Mesodermal cell (in vitro differentiated cells): ENCODE results near the gene MAPT.

ENCODE experiments used
- H3K27ac ChIP-seq: 2 replicates; pipeline ENCODE4 v1.7.0; 2013; ENCODE audit warnings: mild to moderate bottlenecking, low read depth, low read length, moderate library complexity; ENCODE audit not compliant: severe bottlenecking
- H3K36me3 ChIP-seq: 2 replicates; pipeline ENCODE4 v1.7.1; 2013; ENCODE audit warnings: mild to moderate bottlenecking, low read length, moderate library complexity; ENCODE audit not compliant: control insufficient read depth, insufficient read depth
- H3K4me1 ChIP-seq: one replicate; pipeline ENCODE4 v1.7.1; 2013; ENCODE audit warnings: mild to moderate bottlenecking, low read length; ENCODE audit not compliant: insufficient read depth, control insufficient read depth, poor library complexity, severe bottlenecking
- H3K4me3 ChIP-seq: 2 replicates; pipeline ENCODE4 v1.7.0; 2013; ENCODE audit warnings: low read length, control low read depth, mild to moderate bottlenecking; ENCODE audit not compliant: insufficient read depth, poor library complexity, severe bottlenecking; ENCODE audit errors: extremely low read depth
- H3K9me3 ChIP-seq: 2 replicates; pipeline ENCODE4 v1.7.1; 2013; ENCODE audit warnings: mild to moderate bottlenecking, low read length, moderate library complexity; ENCODE audit not compliant: control insufficient read depth
- WGBS, 2 experiments: methylation state at CpG; one replicate each; pipeline ENCODE4 v1.1.5; 2013; ENCODE audit warnings: missing lambda C conversion rate in 2 of 2; ENCODE audit not compliant: insufficient coverage in 2 of 2; 5-methylcytosine and 5-hydroxymethylcytosine counted together

MAPT gene

GRCh38 chr17:46057366-46057765, 163.0 kb downstream of the MAPT start:
- Histone ChIP-seq H3K4me3 (no peak overlapping the region), H3K36me3 (peaks cover 55% of the 10 kb centered on the region), H3K4me1 (no peaks in the 10 kb centered on the region), H3K9me3 (no peaks in the 10 kb centered on the region), H3K27ac (no peak overlapping the region)
- WGBS, 2 experiments = 96 to 100% methylated on average over 3 to 4 of the region's 4 CpGs

- H3K36me3 ChIP-seq = peaks cover 57% of the 10 kb centered on the region
- no peaks in the 10 kb centered on the region for H3K9me3 ChIP-seq
- H3K4me1 ChIP-seq = peaks cover 13% of the 10 kb centered on the region
- 94 to 100% methylated on average over 1 to 4 of the region's 6 CpGs for WGBS, 2 experiments
- no peak overlapping the region for H3K27ac ChIP-seq
- no peak overlapping the region for H3K4me3 ChIP-seq
Measured at GRCh38 chr17:46059486-46059885, 165.1 kb downstream of the MAPT start.

GRCh38 chr17:46060461-46060860, 166.1 kb downstream of the MAPT start:
- H3K27ac ChIP-seq = no peak overlapping the region
- peaks cover 57% of the 10 kb centered on the region for H3K36me3 ChIP-seq
- no peak overlapping the region for H3K4me3 ChIP-seq
- no peaks in the 10 kb centered on the region for H3K9me3 ChIP-seq
- peaks cover 14% of the 10 kb centered on the region for H3K4me1 ChIP-seq
- no CpG with 5 or more reads among the region's 2 CpGs for WGBS, 2 experiments

DNA sequence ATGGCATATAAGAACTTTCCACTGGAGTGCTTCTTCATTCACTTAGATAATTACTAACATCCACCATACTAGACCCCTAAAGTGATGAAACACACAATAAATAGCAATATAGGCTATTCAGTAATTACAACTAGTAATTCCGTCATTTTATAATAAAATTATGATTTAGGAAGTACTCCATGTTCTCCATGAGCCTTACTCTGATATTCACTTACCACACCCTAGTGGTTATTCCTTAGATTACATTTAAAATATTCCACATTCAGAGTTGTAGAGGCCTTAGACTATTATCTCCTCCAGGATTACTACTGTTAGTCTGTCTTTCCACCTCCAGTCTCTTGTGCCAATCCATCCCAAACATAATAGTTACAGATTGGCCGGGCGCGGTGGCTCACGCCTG, 167.1 kb downstream of the MAPT start:
- H3K9me3 ChIP-seq = no peaks in the 10 kb centered on the region
- 96 to 97% methylated on average over 4 of the region's 5 CpGs for WGBS, 2 experiments
- peaks cover 60% of the 10 kb centered on the region for H3K36me3 ChIP-seq
- H3K4me3 ChIP-seq = no peak overlapping the region
- no peak overlapping the region for H3K27ac ChIP-seq
- peaks cover 14% of the 10 kb centered on the region for H3K4me1 ChIP-seq

- H3K4me3 ChIP-seq = no peak overlapping the region
- 75 to 79% methylated on average over 2 of the region's 2 CpGs for WGBS, 2 experiments
- no peaks in the 10 kb centered on the region for H3K9me3 ChIP-seq
Measured at GRCh38 chr17:46063241-46063640, 168.9 kb downstream of the MAPT start.

GRCh38 chr17:46064460-46064859, 170.1 kb downstream of the MAPT start:
- Histone ChIP-seq H3K27ac (no peak overlapping the region), H3K36me3 (peaks cover 72% of the 10 kb centered on the region)
- WGBS, 2 experiments = 100% methylated on average over 1 of the region's 1 CpG

More at GRCh38 chr17:46063241-46063640, 168.9 kb downstream of the MAPT start:
- peaks cover 14% of the 10 kb centered on the region for H3K4me1 ChIP-seq
- no peak overlapping the region for H3K27ac ChIP-seq
- H3K36me3 ChIP-seq = peaks cover 69% of the 10 kb centered on the region

GRCh38 chr17:46071796-46072195, 177.4 kb downstream of the MAPT start:
- no peak overlapping the region for H3K4me3 ChIP-seq
- WGBS, 2 experiments = 80% methylated on average over 1 of the region's 5 CpGs; no CpG with 5 or more reads in 1 of the 2 experiments

More at GRCh38 chr17:46064460-46064859, 170.1 kb downstream of the MAPT start:
- Histone ChIP-seq H3K9me3 (no peaks in the 10 kb centered on the region), H3K4me1 (peaks cover 14% of the 10 kb centered on the region), H3K4me3 (no peak overlapping the region)

DNA sequence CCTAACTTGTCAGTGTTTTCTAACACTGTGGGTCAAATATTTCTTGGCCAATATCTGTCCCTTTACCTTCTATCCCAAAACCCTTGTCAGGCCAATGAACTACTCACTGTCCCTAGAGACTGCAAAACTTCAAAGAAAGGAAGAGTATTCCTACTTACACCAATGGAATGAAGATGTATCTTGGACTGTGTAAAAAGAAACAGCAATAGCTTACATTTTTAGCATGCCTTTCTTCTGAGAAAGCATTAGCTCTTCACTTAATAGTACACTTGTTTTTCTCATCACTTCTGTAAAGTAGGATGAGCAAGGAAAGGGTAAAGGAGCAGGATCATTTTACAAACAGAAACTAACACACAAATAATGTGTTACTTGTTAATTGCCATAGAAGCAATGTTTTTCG, 178.6 kb downstream of the MAPT start:
- H3K4me1 ChIP-seq = peaks cover 41% of the 10 kb centered on the region
- H3K9me3 ChIP-seq = no peaks in the 10 kb centered on the region
- H3K36me3 ChIP-seq = peaks cover 35% of the 10 kb centered on the region
- H3K4me3 ChIP-seq = no peak overlapping the region
- no CpG with 5 or more reads among the region's 1 CpG for WGBS, 2 experiments
- peak overlapping the region; percentile 93 for H3K27ac ChIP-seq

More at GRCh38 chr17:46071796-46072195, 177.4 kb downstream of the MAPT start:
- Histone ChIP-seq H3K9me3 (no peaks in the 10 kb centered on the region), H3K27ac (peak overlapping the region; percentile 93), H3K36me3 (peaks cover 33% of the 10 kb centered on the region), H3K4me1 (peaks cover 41% of the 10 kb centered on the region)

DNA sequence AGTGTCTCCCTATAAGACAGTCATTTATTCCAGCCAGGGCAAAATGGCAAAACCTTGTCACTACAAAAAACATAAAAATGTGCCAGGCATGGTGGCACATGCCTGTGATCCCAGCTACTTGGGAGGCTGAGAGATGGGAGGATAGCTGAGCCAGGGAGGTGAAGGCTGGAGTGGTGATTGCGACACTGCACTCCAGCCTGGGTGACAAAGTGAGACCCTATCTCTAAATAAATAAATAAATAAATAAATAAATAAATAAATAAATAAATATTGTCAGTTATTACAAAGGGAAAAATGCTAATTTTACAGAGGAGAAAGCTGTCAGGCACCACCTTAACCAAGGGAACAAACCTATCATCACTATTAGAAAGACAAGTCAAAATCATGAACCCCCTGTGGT, 180.2 kb downstream of the MAPT start:
- H3K36me3 ChIP-seq = peaks cover 41% of the 10 kb centered on the region
- no peak overlapping the region for H3K4me3 ChIP-seq
- H3K4me1 ChIP-seq = peaks cover 41% of the 10 kb centered on the region
- WGBS, 2 experiments = no CpG with 5 or more reads among the region's 1 CpG
- H3K27ac ChIP-seq = no peak overlapping the region
- no peaks in the 10 kb centered on the region for H3K9me3 ChIP-seq
